Measurements from ENCODE around the gene MAML1. TPM values are rescaled to one million over a fixed set of nuclear protein-coding genes. Genes with fewer than 3 reads are reported as not detected.

The MAML1 gene
- total RNA-seq, 4 donors from 2014 or later = 27.0 to 38.1 (median 31.9) TPM

- no peaks in the 10 kb centered on the region for H3K4me1 ChIP-seq
- no peak overlapping the region for H3K4me3 ChIP-seq
- no peak overlapping the region for H3K27ac ChIP-seq
- DNase-seq (ENCODE audit: low spot score in 2 of 2) = no peak
- peaks cover 0 to 97% (median 51%) of the 10 kb centered on the region in 3 donors for H3K36me3 ChIP-seq
- TF ChIP-seq CTCF (IDR thresholded peaks at IDR 0.05) = no peak
- TF ChIP-seq POLR2A (IDR thresholded peaks at IDR 0.05) = no peak
- TF ChIP-seq EP300 (IDR thresholded peaks at IDR 0.05) = no peak
- H3K27me3 ChIP-seq = no peaks in the 10 kb centered on the region
- WGBS, 2 donors = 93 to 97% methylated on average over 8 of the region's 9 CpGs
- no peaks in the 10 kb centered on the region for H3K9me3 ChIP-seq
Observed at GRCh38 chr5:179773686-179774040, 41.0 kb downstream of the MAML1 start.

DNA sequence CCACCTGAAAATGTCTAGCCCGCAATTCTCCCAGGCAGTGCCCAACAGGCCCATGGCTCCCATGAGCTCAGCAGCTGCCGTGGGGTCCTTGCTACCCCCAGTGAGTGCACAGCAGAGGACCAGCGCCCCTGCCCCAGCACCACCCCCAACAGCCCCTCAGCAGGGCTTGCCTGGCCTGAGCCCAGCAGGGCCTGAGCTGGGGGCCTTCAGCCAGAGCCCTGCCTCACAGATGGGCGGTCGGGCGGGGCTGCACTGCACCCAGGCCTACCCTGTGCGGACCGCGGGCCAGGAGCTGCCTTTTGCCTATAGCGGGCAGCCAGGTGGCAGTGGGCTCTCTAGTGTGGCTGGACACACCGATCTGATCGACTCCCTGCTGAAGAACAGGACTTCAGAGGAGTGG lies 41.8 kb downstream of the MAML1 start:
- peaks cover 0 to 96% (median 50%) of the 10 kb centered on the region in 3 donors for H3K36me3 ChIP-seq
- no peak for DNase-seq (ENCODE audit: low spot score in 2 of 2)
- WGBS, 2 donors = 97 to 99% methylated on average over 10 to 12 of the region's 12 CpGs
- H3K4me1 ChIP-seq = no peaks in the 10 kb centered on the region
- H3K4me3 ChIP-seq = no peak overlapping the region
- TF ChIP-seq CTCF (IDR thresholded peaks at IDR 0.05) = no peak
- TF ChIP-seq EP300 (IDR thresholded peaks at IDR 0.05) = no peak
- no peak for TF ChIP-seq POLR2A (IDR thresholded peaks at IDR 0.05)
- no peaks in the 10 kb centered on the region for H3K27me3 ChIP-seq
- no peak overlapping the region for H3K27ac ChIP-seq
- H3K9me3 ChIP-seq = no peaks in the 10 kb centered on the region

GRCh38 chr5:179776411-179776938 lies 43.9 kb downstream of the MAML1 start:
- no peak for DNase-seq (ENCODE audit: low spot score in 2 of 2)
- Histone ChIP-seq H3K9me3 (no peaks in the 10 kb centered on the region), H3K4me1 (no peaks in the 10 kb centered on the region), H3K4me3 (no peak overlapping the region), H3K27ac (no peak overlapping the region), H3K27me3 (no peaks in the 10 kb centered on the region), H3K36me3 (peaks cover 0 to 87% (median 36%) of the 10 kb centered on the region in 3 donors)
- TF ChIP-seq POLR2A (IDR thresholded peaks at IDR 0.05) (no peak), EP300 (IDR thresholded peaks at IDR 0.05) (no peak), CTCF (IDR thresholded peaks at IDR 0.05) (no peak)
- WGBS, 2 donors = 84 to 87% methylated on average over 11 of the region's 11 CpGs

DNA sequence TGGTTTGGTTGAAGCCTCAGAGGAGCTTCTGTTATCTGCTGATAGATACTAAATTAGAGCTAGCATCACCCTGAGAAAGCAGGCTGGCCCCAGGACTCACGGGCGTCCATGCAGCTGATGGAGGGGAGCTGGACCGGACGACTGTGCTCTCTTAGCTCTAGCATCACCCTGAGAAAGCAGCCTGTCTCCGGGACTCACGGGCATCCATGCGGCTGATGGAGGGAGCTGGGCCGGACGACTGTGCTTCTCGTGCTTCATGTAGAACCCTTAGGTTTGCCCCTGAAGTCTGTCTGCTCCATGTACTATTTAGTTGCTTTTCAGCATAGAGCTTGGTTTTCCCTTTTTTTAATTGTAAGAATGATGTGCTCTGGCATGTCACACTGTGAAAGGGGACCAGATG lies 44.8 kb downstream of the MAML1 start:
- 87 to 93% methylated on average over 10 of the region's 10 CpGs for WGBS, 2 donors
- no peaks in the 10 kb centered on the region for H3K9me3 ChIP-seq
- no peaks in the 10 kb centered on the region for H3K27me3 ChIP-seq
- H3K36me3 ChIP-seq = peaks cover 0 to 77% (median 27%) of the 10 kb centered on the region in 3 donors
- no peak overlapping the region for H3K4me3 ChIP-seq
- no peak for TF ChIP-seq POLR2A (IDR thresholded peaks at IDR 0.05)
- TF ChIP-seq EP300 (IDR thresholded peaks at IDR 0.05) = no peak
- TF ChIP-seq CTCF (IDR thresholded peaks at IDR 0.05) = no peak
- H3K4me1 ChIP-seq = no peaks in the 10 kb centered on the region
- H3K27ac ChIP-seq = no peak overlapping the region
- no peak for DNase-seq (ENCODE audit: low spot score in 2 of 2)

DNA sequence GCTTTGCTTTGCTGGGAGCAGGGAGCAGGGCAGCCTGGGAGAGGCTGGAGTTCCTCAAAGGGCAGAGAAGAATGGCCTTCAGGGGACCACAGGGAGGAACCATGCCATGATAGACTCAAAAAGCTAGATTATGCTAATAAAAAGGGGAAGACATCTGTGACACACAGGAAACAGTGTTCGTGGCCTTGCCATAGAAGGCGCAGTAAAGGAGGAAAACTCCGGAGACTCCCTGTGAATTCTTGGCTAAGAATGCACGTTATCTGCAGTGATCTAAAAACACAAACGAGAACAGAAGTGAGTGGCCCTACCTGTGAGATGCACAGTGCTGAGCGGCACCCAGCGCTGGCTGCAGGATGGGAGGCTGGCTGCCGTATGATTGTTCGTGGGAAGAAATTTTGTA lies 45.3 kb downstream of the MAML1 start:
- DNase-seq (ENCODE audit: low spot score in 2 of 2) = no peak
- H3K27ac ChIP-seq = no peak overlapping the region
- peaks cover 0 to 73% (median 24%) of the 10 kb centered on the region in 3 donors for H3K36me3 ChIP-seq
- no peaks in the 10 kb centered on the region for H3K4me1 ChIP-seq
- WGBS, 2 donors = 71 to 73% methylated on average over 9 of the region's 9 CpGs
- H3K27me3 ChIP-seq = no peaks in the 10 kb centered on the region
- H3K9me3 ChIP-seq = no peaks in the 10 kb centered on the region
- no peak for TF ChIP-seq CTCF (IDR thresholded peaks at IDR 0.05)
- TF ChIP-seq EP300 (IDR thresholded peaks at IDR 0.05) = no peak
- TF ChIP-seq POLR2A (IDR thresholded peaks at IDR 0.05) = no peak
- no peak overlapping the region for H3K4me3 ChIP-seq
